22Rv1 (cell line): ENCODE data around the gene HCK.

ENCODE experiments used
- H3K27ac ChIP-seq: fragments of 450-650 bp; 2 replicates; pipeline ENCODE4 v1.5.1; 2017
- ZFX ChIP-seq: fragments of 450-650 bp; IDR thresholded peaks from 2 replicates; pipeline ENCODE4 v1.6.1; 2017; ENCODE audit warnings: antibody characterized with exemption, borderline replicate concordance
- TF ChIP-seq, protein P1 (sequence below): fragments of 450-650 bp; IDR thresholded peaks from 2 replicates; pipeline ENCODE4 v1.5.1; 2017; ENCODE audit warnings: mild to moderate bottlenecking

HCK gene

DNA sequence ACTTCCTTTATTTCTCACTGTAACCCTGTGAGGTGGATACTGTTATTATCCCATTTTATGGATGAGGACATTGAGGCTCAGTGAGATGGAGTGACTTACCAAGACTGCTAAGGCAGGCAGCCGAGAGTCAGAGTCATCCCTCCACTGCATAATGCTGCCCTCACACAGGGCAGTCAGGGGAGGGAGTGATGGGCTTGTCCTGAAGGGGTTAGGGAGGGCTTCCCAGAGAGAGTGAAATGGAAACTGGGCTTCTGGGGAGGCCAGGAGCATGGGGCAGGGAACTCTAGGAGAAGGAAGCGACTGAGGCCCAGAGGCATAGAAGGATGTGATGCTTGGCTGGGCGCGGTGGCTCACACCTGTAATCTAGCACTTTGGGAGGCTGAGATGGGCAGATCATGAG lies 88.6 kb downstream of the HCK start:
- no peak for TF ChIP-seq ZFX
- TF ChIP-seq, protein P1, sequence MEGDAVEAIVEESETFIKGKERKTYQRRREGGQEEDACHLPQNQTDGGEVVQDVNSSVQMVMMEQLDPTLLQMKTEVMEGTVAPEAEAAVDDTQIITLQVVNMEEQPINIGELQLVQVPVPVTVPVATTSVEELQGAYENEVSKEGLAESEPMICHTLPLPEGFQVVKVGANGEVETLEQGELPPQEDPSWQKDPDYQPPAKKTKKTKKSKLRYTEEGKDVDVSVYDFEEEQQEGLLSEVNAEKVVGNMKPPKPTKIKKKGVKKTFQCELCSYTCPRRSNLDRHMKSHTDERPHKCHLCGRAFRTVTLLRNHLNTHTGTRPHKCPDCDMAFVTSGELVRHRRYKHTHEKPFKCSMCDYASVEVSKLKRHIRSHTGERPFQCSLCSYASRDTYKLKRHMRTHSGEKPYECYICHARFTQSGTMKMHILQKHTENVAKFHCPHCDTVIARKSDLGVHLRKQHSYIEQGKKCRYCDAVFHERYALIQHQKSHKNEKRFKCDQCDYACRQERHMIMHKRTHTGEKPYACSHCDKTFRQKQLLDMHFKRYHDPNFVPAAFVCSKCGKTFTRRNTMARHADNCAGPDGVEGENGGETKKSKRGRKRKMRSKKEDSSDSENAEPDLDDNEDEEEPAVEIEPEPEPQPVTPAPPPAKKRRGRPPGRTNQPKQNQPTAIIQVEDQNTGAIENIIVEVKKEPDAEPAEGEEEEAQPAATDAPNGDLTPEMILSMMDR, result no peak
- no peak overlapping the region for H3K27ac ChIP-seq

DNA sequence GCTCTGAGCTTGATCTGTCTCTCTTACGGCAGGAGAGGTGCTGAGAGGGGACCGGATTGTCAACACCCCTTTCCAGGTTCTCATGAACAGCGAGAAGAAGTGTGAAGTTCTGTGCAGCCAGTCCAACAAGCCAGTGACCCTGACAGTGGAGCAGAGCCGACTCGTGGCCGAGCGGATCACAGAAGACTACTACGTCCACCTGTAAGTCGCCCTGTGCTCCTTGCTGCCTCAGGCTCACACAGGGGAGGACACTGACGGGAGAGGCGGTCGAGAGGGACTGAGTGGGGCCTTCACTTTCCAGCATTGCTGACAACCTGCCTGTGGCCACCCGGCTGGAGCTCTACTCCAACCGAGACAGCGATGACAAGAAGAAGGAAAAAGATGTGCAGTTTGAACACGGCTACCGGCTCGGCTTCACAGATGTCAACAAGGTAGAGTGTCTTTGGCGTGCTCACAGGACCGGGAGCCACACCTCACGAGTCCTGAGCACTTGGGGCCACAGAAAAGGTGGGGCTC lies 89.5 kb downstream of the HCK start:
- no peak overlapping the region for H3K27ac ChIP-seq

DNA sequence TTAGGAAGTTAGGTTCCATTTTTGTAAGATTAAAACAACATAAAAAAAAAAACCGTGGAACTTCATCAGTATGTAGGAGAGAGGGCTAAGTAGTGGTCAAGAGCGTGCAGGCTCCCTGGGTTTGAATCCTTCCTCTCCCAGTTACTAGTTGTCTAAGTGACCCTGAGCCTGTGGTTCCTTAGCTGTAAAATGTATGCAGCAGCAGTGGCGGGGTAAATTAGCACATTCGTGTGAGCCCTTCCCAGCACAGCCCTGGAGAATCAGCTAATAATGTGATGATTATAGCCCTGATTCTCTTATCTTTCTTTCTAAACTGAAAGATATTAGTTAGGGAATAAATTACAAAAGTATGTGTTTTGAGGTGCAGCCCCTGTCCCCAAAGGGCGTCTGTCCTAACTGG lies 90.0 kb downstream of the HCK start:
- TF ChIP-seq ZFX, result no peak
- TF ChIP-seq, protein P1, result no peak
- no peak overlapping the region for H3K27ac ChIP-seq

More for the DNA sequence above, 89.5 kb downstream of the HCK start:
- TF ChIP-seq ZFX, result no peak
- TF ChIP-seq, protein P1, result no peak

DNA sequence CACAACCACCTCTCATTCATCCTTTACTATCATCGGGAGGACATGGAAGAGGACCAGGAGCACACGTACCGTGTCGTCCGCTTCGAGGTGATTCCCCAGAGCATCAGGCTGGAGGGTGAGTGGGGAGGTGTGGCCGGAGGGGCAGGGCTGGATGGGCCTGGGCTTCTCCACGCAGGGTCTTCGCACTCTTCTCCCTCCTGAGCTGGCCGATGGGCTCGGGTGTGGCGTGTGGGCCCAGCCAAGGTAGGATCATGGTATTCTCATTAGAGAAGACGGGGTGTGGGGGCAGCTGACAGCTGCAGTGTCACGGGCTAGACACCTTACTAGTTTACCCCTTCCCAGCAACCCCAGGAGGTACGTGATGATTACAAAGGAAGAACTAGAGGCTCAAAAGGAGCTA lies 90.9 kb downstream of the HCK start:
- no peak overlapping the region for H3K27ac ChIP-seq
- TF ChIP-seq ZFX, result no peak
- TF ChIP-seq, protein P1, result no peak

DNA sequence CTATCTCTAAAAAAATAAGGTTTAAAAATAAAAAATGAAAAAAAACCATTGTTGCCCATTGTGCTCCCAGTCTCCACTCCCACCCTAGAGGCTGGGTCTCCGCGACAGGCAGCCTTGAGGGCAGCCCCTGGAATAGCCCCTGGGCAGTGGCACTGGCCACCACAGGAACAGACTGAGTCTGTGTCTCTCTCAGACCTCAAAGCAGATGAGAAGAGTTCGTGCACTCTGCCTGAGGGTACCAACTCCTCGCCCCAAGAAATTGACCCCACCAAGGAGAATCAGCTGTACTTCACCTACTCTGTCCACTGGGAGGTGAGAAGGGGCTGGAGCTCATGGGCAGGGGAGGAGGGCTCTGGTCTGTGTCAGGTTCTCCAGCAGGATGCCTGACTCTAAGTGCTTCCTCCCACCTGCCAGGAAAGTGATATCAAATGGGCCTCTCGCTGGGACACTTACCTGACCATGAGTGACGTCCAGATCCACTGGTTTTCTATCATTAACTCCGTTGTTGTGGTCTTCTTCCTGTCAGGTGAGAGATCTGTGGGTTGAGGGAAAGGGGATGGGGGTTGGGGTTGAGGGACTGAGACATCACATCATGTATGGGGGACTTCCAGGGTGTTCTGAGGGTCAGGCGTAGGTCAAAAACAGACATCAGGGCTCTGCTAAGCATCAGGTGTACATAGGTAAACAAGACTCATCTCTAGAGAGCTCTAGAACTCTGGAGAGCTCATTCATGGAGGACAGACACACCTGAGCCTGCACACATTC lies 93.0 kb downstream of the HCK start:
- TF ChIP-seq, protein P1, result no peak
- TF ChIP-seq ZFX, result no peak
- no peak overlapping the region for H3K27ac ChIP-seq

DNA sequence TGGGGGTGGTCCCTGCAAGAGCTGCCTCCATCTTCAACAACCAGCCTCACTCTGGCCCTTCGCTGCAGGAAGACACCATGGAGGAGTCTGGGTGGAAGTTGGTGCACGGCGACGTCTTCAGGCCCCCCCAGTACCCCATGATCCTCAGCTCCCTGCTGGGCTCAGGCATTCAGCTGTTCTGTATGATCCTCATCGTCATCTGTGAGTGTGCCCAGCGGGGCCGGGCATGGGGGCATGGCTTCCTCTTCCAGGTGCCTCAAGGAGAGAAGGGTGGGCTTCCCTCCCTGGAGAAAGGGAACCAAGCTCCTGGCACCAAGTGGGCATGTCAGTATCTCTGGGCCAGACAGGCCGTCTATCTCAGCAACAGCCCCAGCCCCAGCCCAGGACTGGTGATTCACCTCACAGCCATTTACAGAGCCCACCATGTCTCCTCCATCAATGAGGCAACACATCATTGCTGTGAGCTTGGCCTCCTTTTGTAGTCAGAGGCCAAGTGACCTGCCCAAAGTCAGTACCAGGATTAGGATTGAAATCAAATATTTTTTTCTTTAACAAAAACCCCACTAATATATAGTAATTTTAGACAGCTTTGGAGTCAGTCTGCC lies 97.6 kb downstream of the HCK start:
- no peak overlapping the region for H3K27ac ChIP-seq
- TF ChIP-seq ZFX, result no peak
- TF ChIP-seq, protein P1, result no peak

DNA sequence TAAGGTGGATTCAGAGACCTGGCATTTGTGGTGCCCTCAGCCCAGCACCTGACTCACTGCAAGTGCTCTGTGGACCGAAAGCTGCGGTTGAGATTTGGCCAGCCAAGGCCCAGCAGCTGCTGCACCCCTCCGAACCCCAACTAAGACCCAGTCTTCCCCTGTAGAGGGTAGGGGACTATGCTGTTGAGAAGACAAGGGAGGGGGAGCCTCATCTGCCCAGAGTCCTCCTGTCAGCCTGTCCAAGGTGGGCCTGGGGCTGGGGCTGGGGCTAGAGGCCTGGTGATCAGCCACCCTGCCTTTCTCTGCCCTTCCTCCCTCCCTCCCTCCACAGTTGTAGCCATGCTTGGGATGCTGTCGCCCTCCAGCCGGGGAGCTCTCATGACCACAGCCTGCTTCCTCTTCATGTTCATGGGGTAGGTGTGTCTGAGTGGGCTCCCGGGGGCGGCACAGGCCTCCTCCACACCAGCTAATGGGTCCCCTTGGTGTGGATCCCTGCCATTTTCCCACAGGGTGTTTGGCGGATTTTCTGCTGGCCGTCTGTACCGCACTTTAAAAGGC lies 98.3 kb downstream of the HCK start:
- no peak for TF ChIP-seq ZFX
- TF ChIP-seq, protein P1, result no peak
- no peak overlapping the region for H3K27ac ChIP-seq
